Fibroblast of skin of right biceps (primary cell): ENCODE data around the gene HINFP.
"Not testable (repeated sequence)": the region's sequence is repeated elsewhere in the genome, so short reads cannot be mapped to it uniquely, and the experiment has no call there.

Experiments
- DNase-seq: peaks from one replicate; pipeline ENCODE4 v3.0.0-alpha.2; 2013

HINFP gene

GRCh38 chr11:119100246-119100970 lies 21.0 kb upstream of the HINFP start:
- DNase-seq = peak; percentile 52

- DNase-seq = no peak
These were observed 20.2 kb upstream of the HINFP start for GRCh38 chr11:119100994-119101758.

DNA sequence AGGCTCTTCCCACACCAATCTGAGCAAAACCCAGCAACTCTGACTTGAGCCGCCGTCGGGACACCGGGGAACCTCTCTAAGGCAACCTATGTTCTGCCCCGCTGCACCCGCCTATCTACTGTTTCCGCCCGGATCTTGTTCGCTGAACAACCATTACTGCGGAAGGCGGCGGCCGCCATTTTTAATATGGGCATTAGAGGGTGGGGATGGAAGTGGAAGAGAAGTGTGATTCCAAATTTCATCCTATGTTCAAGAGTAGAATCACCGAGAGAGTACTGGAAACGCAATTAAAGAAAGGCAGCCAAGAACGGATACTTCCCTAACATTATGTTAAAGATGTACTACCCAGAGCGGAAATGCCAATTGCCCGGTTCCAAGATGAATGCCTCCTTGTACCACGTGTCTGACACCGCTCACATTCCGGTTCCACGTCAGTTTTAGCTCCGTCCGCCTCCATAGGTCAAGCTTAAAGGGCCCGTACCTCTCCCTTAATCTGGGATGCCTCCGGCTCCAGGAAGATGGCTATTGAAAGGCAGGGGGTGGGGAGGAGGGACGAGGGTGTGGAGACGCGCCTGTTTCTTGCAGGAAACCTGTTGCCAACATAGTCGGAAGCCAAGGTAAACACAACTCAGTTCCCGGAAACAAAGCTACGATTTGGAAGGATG lies 19.5 kb upstream of the HINFP start, which contains the start of gene DPAGT1:
Gene DPAGT1 (minus strand): TSS at position 95 of the 665 bp plus-strand sequence. CDS start 198 bp downstream, outside the sequence.
- peak; percentile 98 for DNase-seq

DNA sequence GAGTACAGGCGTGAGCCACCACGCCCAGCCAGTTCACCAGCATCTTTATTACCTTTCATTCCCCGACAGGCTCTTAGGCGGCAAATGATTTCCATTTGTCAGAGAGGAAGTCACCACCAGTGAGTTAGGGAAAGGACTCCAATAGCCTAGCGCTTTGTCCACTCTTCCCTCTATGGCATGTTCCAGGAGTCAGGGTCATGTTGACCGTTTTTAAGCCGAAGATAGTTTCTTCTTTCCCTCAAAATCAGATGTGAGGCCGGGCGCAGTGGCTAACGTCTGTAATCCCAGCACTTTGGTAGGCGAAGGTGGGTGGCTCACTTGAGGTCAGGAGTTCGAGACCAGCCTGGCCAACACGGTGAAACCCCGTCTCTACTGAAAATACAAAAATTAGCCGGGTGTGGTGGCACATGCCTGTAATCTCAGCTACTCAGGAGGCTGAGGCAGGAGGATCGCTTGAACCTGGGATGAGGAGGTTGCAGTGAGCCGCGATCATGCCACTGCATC lies 18.2 kb upstream of the HINFP start:
- not testable (repeated sequence) for DNase-seq

GRCh38 chr11:119103793-119104192 lies 17.6 kb upstream of the HINFP start:
- no peak for DNase-seq

DNA sequence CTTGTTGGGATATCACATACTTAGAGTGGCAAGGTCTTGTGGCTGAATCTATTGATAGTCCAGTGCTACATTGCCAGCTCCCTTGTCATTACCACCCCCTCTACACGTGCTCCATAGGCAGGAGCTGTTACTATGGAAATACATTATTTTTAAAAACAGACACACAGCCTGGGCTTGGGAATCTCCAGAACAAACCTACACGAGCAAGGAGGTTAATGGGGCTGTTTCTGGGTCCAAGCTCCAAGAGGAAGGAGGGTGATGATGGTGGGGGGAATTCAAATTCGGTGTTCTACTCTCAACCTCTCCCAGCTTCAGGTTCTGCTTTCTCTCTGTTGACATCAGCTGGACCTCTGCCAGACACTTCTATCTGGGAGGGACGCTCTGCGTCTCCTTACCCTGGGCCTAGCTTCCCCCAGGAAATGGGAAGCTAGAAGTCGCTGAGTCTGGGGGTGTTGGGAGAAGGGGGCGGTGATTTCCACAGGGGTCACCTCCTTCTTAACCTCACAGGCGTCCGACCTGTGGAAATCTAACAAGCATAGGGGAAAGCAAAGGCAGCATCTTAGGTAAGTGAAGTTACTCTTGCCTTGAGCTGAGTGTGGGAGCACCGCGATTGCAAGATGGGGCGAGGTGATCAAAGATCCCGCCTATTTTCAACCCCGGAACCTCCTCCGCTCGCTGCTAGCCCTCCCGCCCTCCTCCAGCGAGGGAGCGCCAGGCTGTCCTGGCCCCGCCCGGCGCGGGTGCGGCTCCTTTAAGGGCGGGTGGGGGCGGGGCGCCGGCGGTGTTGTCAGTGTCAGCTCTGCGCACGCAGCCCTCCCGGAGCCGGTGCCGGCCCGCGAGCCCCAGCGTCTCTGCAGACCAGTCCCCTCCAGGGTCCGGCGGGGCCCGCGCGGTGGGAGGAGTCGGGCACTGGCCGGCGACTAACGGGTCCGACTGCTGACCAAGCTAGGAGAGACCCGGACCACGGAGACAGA lies 14.5 kb upstream of the HINFP start, which contains the start of gene C2CD2L:
Gene C2CD2L (plus strand): TSS at position 781 of the 974 bp plus-strand sequence. CDS start 398 bp downstream, outside the sequence.
- DNase-seq = peak; percentile 93

GRCh38 chr11:119107538-119108145 lies 13.7 kb upstream of the HINFP start:
- no peak for DNase-seq

- DNase-seq = no peak
These were observed 13.1 kb upstream of the HINFP start for GRCh38 chr11:119108146-119108856.

DNA sequence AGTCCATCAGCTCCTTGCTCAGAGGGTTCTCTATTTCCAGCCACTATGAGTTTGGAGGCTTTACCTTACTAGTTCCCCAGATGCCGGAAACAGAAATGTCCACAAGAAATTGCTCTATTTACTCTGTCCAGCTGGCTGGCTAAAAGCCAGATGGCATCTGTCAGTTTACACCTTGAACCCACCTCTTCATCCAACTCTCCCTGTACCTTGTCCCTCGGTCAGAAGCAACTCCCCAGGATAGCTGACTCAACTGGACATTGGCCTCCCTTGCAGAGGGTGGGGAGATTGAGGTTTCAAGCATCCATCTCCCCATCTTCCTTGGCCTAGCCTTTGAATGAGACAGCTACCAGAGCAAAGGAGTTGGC lies 12.5 kb upstream of the HINFP start:
- DNase-seq = no peak

- DNase-seq = no peak
These were observed 11.5 kb upstream of the HINFP start for GRCh38 chr11:119109843-119110242.

DNA sequence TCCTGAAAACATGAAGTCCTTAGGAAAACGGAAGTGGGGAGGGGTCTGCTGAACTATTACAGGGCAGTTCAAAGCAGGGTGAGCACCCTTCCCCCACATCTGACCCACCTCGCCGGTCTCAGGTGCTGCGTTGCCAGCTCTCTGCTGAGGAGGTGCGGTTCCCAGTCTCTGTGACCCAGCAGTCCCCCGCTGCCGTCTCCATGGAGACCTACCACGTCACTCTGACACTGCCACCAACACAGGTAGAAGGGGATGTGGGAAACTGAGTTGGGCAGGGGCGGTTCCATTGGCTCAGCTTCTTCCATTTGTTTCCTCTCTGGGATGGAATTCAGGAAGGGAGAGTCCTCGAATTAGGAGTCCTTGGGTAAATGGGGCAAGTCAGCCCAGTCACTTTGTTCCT lies 10.9 kb upstream of the HINFP start:
- DNase-seq = no peak

GRCh38 chr11:119111361-119111925 lies 9.9 kb upstream of the HINFP start:
- DNase-seq = no peak

- DNase-seq = no peak
These were observed 8.9 kb upstream of the HINFP start for GRCh38 chr11:119112314-119113020.

GRCh38 chr11:119113716-119114115 lies 7.7 kb upstream of the HINFP start:
- no peak for DNase-seq

- no peak for DNase-seq
These were observed 7.0 kb upstream of the HINFP start for GRCh38 chr11:119114351-119114750.

- no peak for DNase-seq
These were observed 5.7 kb upstream of the HINFP start for GRCh38 chr11:119115484-119116234.

DNA sequence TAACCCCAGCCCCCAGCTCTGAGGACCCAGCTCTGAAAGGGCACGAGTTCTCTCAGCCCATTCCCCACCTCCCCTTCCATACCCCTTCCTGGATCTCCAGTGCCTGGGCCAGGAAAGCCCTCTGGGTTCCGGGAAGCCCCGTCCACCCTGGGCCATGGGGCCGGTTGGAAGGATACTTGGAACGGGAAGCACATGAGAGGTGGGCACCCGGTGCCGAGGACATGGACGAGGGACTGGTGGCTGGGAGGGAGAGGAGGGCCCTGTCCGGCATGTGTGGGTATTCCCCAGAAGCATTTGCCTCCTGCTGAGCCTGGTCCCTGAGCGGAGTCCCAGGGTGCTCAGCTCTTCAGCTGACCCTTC lies 5.2 kb upstream of the HINFP start:
- no peak for DNase-seq

GRCh38 chr11:119116601-119117000 lies 4.8 kb upstream of the HINFP start:
- no peak for DNase-seq

- no peak for DNase-seq
These were observed 4.2 kb upstream of the HINFP start for GRCh38 chr11:119117004-119117706.
